ENCODE data around the gene FBN1. TPM values are rescaled to one million over a fixed set of nuclear protein-coding genes. Genes with fewer than 3 reads are reported as not detected.

FBN1 gene
- total and polyA plus RNA-seq, 2 of the 13 experiments (the other 11 are each of a cell fraction or from before 2014, with no cell fraction given): 1.5 to 3.0 TPM

DNA sequence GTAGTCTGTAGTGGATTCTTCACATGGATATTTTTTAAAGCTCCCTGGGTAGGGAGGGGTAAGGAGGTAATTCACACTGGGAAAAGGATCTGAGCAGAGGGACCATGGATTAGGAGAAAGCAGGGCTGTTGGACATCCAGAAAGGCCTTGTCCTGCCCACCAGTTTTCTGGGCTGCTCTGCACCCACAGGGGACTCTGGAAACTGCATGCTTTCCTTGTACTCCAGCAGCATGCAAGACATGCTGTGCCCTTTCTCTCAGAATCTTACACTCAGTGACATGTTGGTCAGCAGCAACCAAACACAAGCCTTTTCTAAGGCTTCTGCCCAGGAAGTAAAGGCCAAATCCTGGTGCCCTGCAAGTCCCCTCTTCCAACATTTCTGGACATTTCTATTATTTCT lies 2.5 kb upstream of the FBN1 start:
- ChIA-PET CTCF (ENCODE audit: low intra/inter-chr PET ratio, low total read pairs) (no interaction called here), POLR2A (no interaction called here)
- in situ Hi-C loops (cut with HindIII; ENCODE audit: extremely low pct_ligation_motif_present, low pct_unique_long_range_greater_than_20kb) (no loop called here), intact Hi-C loops (cut with micrococcal nuclease; ENCODE audit: unreplicated experiment) (loop anchor here (10.0 kb wide), 1 partner anchor 157 kb away; no protein-coding TSS in a partner anchor)
- Histone ChIP-seq H3K9ac (ENCODE audit: insufficient read depth, low read depth, low read length) (no peak overlapping the region), H4K20me1 (ENCODE audit: insufficient read depth, low read length) (no peaks in the 10 kb centered on the region), H3K4me2 (ENCODE audit: low read depth, low read length) (no peak overlapping the region), H3K4me3 (replicated peaks in 1 of 3; ENCODE audit: insufficient read depth in 1 of 3, low read depth in 2 of 3, low read length in 3 of 3) (no peak overlapping the region), H3K27me3 (ENCODE audit: control insufficient read depth in 1 of 2, insufficient read depth in 2 of 2, low read length in 2 of 2) (peaks cover 2 to 29% of the 10 kb centered on the region in 2 experiments), H3K4me1 (ENCODE audit: insufficient read depth, low read length) (no peaks in the 10 kb centered on the region), H3K36me3 (replicated peaks in 1 of 2; ENCODE audit: control insufficient read depth in 1 of 2, insufficient read depth in 2 of 2, low read length in 2 of 2) (no peaks in the 10 kb centered on the region), H3K27ac (ENCODE audit: extremely low read length, insufficient read depth, low read length) (no peak overlapping the region), H2AFZ (ENCODE audit: low read length) (no peak overlapping the region), H3K9me3 (ENCODE audit: low read length) (no peaks in the 10 kb centered on the region), H3K79me2 (ENCODE audit: insufficient read depth, low read length) (no peaks in the 10 kb centered on the region)
- DNase-seq (ENCODE audit: low spot score): no peak
- peak; percentile 38 for ATAC-seq
- FAIRE-seq: no peak
- no TSS peak for BruUV-seq (replicated peaks)
- TF ChIP-seq ZNF143 (CRISPR knock-in tag; IDR thresholded peaks at IDR 0.05): no peak
- TF ChIP-seq CHD4 (IDR thresholded peaks at IDR 0.05; ENCODE audit: borderline replicate concordance, low read length): no peak
- no peak for TF ChIP-seq ZMYM4 (CRISPR knock-in tag; IDR thresholded peaks at IDR 0.05)
- no peak for TF ChIP-seq MAZ (IDR thresholded peaks at IDR 0.05; ENCODE audit: borderline replicate concordance, low read depth, low read length)
- no peak for TF ChIP-seq MAZ (CRISPR knock-in tag; IDR thresholded peaks at IDR 0.05; ENCODE audit: low read depth)
- TF ChIP-seq KAT2B (IDR thresholded peaks at IDR 0.05; ENCODE audit: borderline replicate concordance, low read depth, low read length): no peak
- TF ChIP-seq, protein P1, sequence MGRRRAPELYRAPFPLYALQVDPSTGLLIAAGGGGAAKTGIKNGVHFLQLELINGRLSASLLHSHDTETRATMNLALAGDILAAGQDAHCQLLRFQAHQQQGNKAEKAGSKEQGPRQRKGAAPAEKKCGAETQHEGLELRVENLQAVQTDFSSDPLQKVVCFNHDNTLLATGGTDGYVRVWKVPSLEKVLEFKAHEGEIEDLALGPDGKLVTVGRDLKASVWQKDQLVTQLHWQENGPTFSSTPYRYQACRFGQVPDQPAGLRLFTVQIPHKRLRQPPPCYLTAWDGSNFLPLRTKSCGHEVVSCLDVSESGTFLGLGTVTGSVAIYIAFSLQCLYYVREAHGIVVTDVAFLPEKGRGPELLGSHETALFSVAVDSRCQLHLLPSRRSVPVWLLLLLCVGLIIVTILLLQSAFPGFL (CRISPR knock-in tag; IDR thresholded peaks at IDR 0.05): no peak

- Histone ChIP-seq H3K4me3 (replicated peaks in 1 of 3; ENCODE audit: insufficient read depth in 1 of 3, low read depth in 2 of 3, low read length in 3 of 3) (peak overlapping the region; percentile 63 to 74 (median 64); a peak in 4 of 6 replicates), H3K79me2 (ENCODE audit: insufficient read depth, low read length) (no peaks in the 10 kb centered on the region)
- TF ChIP-seq, protein P2, sequence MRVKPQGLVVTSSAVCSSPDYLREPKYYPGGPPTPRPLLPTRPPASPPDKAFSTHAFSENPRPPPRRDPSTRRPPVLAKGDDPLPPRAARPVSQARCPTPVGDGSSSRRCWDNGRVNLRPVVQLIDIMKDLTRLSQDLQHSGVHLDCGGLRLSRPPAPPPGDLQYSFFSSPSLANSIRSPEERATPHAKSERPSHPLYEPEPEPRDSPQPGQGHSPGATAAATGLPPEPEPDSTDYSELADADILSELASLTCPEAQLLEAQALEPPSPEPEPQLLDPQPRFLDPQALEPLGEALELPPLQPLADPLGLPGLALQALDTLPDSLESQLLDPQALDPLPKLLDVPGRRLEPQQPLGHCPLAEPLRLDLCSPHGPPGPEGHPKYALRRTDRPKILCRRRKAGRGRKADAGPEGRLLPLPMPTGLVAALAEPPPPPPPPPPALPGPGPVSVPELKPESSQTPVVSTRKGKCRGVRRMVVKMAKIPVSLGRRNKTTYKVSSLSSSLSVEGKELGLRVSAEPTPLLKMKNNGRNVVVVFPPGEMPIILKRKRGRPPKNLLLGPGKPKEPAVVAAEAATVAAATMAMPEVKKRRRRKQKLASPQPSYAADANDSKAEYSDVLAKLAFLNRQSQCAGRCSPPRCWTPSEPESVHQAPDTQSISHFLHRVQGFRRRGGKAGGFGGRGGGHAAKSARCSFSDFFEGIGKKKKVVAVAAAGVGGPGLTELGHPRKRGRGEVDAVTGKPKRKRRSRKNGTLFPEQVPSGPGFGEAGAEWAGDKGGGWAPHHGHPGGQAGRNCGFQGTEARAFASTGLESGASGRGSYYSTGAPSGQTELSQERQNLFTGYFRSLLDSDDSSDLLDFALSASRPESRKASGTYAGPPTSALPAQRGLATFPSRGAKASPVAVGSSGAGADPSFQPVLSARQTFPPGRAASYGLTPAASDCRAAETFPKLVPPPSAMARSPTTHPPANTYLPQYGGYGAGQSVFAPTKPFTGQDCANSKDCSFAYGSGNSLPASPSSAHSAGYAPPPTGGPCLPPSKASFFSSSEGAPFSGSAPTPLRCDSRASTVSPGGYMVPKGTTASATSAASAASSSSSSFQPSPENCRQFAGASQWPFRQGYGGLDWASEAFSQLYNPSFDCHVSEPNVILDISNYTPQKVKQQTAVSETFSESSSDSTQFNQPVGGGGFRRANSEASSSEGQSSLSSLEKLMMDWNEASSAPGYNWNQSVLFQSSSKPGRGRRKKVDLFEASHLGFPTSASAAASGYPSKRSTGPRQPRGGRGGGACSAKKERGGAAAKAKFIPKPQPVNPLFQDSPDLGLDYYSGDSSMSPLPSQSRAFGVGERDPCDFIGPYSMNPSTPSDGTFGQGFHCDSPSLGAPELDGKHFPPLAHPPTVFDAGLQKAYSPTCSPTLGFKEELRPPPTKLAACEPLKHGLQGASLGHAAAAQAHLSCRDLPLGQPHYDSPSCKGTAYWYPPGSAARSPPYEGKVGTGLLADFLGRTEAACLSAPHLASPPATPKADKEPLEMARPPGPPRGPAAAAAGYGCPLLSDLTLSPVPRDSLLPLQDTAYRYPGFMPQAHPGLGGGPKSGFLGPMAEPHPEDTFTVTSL (CRISPR knock-in tag; IDR thresholded peaks at IDR 0.05; ENCODE audit: borderline replicate concordance): no peak
- no peak for TF ChIP-seq ZNF660 (CRISPR knock-in tag; IDR thresholded peaks at IDR 0.05; ENCODE audit: borderline replicate concordance, low read depth)
- no peak for TF ChIP-seq KLF12 (CRISPR knock-in tag; IDR thresholded peaks at IDR 0.05; ENCODE audit: borderline replicate concordance)
- TF ChIP-seq ZUFSP (CRISPR knock-in tag; IDR thresholded peaks at IDR 0.05; ENCODE audit: borderline replicate concordance): no peak
Measured at GRCh38 chr15:48646331-48646730, 822 bp upstream of the FBN1 start.

More at GRCh38 chr15:48646331-48646730, 822 bp upstream of the FBN1 start:
- intact Hi-C loops (cut with micrococcal nuclease; ENCODE audit: unreplicated experiment): loop anchor here (10.0 kb wide), 1 partner anchor 158 kb away; no protein-coding TSS in a partner anchor
- Histone ChIP-seq H3K36me3 (replicated peaks in 1 of 2; ENCODE audit: control insufficient read depth in 1 of 2, insufficient read depth in 2 of 2, low read length in 2 of 2) (no peaks in the 10 kb centered on the region), H3K27me3 (ENCODE audit: control insufficient read depth in 1 of 2, insufficient read depth in 2 of 2, low read length in 2 of 2) (peaks cover 2 to 29% of the 10 kb centered on the region in 2 experiments), H2AFZ (ENCODE audit: low read length) (no peak overlapping the region), H3K4me2 (ENCODE audit: low read depth, low read length) (peak overlapping the region; percentile 72), H3K4me1 (ENCODE audit: insufficient read depth, low read length) (no peaks in the 10 kb centered on the region), H3K9me3 (ENCODE audit: low read length) (no peaks in the 10 kb centered on the region), H3K27ac (ENCODE audit: extremely low read length, insufficient read depth, low read length) (no peak overlapping the region), H3K9ac (ENCODE audit: insufficient read depth, low read depth, low read length) (no peak overlapping the region), H4K20me1 (ENCODE audit: insufficient read depth, low read length) (no peaks in the 10 kb centered on the region)
- DNase-seq (ENCODE audit: low spot score): no peak
- ATAC-seq: no peak
- FAIRE-seq: no peak
- ChIA-PET POLR2A (no interaction called here), CTCF (ENCODE audit: low intra/inter-chr PET ratio, low total read pairs) (no interaction called here)
- in situ Hi-C loops (cut with HindIII; ENCODE audit: extremely low pct_ligation_motif_present, low pct_unique_long_range_greater_than_20kb): no loop called here
- 24% methylated on average over 5 of the region's 11 CpGs for WGBS (ENCODE audit: low lambda C conversion rate)
- no TSS peak for BruUV-seq (replicated peaks)
